ENCODE data around the gene CXCL14. TPM values are rescaled to one million over a fixed set of nuclear protein-coding genes. Genes with fewer than 3 reads are reported as not detected.

The CXCL14 gene
- total RNA-seq, 2 donors from 2014 or later = 2.2 to 2.4 TPM

DNA sequence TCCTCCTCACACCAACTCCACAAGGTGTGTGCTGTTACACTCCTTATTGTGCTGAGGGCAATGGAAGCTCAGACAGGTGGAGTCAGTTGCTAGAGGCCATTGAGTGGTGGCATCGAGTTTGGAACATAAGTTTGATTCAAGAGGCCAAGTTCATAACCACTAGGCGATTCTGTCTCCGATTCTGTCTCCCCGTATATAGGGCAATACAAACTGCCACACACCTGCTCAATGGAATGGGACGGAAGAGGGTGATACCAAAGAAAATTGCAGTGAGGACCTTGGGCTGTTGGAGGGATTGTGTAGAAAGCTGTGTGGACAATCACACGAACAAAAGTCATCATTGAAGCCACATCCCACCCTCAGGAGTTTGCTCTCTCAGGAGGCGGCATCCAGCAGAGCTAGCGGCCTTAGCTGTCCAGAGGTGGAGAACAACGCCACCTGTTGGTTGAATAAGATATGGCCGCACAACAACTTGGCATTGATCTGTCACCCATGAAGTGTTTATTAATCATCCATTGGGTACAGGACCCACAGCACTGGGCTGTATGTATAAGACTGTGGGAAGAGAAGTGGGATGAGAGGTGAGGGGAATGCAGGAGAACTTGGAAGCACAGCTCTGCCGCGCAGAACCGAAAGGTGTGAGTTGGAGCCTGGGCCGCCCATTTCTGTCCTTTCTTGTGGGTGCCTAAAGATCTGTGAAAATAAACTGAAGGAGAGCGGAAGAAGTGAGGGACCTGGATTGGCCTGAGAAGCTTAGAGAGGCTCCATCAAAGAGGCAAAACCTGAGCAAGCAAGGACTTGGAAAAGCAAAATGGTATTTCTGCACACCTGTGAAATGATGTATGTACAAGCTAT is 27.0 kb downstream of the CXCL14 start:
- Histone ChIP-seq H3K27ac (no peak overlapping the region), H3K4me3 (no peak overlapping the region), H3K27me3 (replicated peaks; ENCODE audit: insufficient read depth) (peaks cover 3% of the 10 kb centered on the region), H3K9me3 (no peaks in the 10 kb centered on the region), H3K4me1 (replicated peaks) (no peaks in the 10 kb centered on the region), H3K36me3 (no peaks in the 10 kb centered on the region)
- intact Hi-C loops (cut with DNase I) = no loop called here
- TF ChIP-seq, protein P1, sequence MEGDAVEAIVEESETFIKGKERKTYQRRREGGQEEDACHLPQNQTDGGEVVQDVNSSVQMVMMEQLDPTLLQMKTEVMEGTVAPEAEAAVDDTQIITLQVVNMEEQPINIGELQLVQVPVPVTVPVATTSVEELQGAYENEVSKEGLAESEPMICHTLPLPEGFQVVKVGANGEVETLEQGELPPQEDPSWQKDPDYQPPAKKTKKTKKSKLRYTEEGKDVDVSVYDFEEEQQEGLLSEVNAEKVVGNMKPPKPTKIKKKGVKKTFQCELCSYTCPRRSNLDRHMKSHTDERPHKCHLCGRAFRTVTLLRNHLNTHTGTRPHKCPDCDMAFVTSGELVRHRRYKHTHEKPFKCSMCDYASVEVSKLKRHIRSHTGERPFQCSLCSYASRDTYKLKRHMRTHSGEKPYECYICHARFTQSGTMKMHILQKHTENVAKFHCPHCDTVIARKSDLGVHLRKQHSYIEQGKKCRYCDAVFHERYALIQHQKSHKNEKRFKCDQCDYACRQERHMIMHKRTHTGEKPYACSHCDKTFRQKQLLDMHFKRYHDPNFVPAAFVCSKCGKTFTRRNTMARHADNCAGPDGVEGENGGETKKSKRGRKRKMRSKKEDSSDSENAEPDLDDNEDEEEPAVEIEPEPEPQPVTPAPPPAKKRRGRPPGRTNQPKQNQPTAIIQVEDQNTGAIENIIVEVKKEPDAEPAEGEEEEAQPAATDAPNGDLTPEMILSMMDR (IDR thresholded peaks at IDR 0.05) = peak; percentile 46 to 93 (median 83)
- no peak for TF ChIP-seq POLR2A (IDR thresholded peaks at IDR 0.05)
- DNase-seq (ENCODE audit: low spot score) = peak; percentile 75
- WGBS = 38% methylated on average over 15 of the region's 15 CpGs

DNA sequence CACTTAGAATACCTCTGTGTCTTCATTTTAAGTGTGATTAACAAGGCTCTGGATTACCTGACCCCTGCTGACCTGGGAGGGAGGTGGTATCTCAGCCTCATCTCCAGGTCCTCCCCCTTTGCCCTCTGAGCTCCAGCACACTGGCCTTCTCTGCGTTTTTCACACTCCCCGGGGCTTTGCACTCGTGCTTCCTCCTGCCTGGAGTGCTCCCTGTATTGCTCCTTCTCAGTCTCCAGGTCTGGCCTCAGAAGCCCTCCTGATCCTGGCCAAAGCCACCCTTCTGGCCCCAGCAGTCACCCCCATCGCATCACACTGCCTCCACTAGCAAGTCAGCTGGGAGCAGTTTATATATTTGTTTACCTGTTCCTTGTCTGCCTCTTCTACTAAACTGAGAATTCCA is 29.4 kb downstream of the CXCL14 start:
- DNase-seq (ENCODE audit: low spot score) = no peak
- 48% methylated on average over 4 of the region's 4 CpGs for WGBS
- TF ChIP-seq POLR2AphosphoS5 (IDR thresholded peaks at IDR 0.05) (no peak), POLR2A (IDR thresholded peaks at IDR 0.05) (no peak)
- TF ChIP-seq, protein P1 (IDR thresholded peaks at IDR 0.05) = no peak
- Histone ChIP-seq H3K27ac (no peak overlapping the region), H3K36me3 (no peaks in the 10 kb centered on the region), H3K4me1 (replicated peaks) (no peaks in the 10 kb centered on the region), H3K9me3 (no peaks in the 10 kb centered on the region), H3K27me3 (replicated peaks; ENCODE audit: insufficient read depth) (peaks cover 5% of the 10 kb centered on the region), H3K4me3 (no peak overlapping the region)
- intact Hi-C loops (cut with DNase I) = no loop called here

DNA sequence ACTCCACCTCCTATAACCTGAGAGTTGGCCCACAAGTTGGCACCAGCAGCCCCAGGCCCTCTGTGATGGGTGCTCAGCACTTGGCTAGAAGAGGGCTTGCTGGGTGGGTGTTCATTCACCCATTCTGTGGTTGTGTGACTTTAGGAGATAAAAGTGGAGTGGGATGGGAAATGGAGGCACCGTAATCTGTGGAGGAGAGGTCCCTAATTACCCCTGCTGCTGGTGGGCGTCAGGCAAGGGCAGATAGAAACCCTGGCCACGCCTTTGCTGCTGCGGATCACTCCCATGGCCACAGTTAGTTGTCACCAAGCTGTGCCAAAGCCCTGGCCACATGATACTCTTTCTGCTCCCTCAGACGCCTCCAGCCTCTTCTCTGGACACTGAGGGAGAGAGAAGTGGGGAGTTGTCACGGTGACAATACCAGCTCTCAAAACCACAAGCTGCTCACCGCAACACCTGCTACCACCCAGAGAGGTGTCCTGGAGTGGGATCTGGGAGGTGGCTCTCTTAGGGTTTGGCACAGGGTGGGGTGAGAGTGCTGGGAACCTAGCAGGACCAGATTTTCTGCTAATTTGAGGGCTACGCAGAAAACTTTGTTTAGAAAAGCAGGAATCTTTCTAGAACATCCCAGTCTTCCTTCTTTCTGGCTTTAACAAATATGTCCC is 31.1 kb downstream of the CXCL14 start:
- Histone ChIP-seq H3K4me1 (replicated peaks) (no peaks in the 10 kb centered on the region), H3K9me3 (no peaks in the 10 kb centered on the region), H3K36me3 (no peaks in the 10 kb centered on the region), H3K27me3 (replicated peaks; ENCODE audit: insufficient read depth) (peaks cover 10% of the 10 kb centered on the region), H3K4me3 (no peak overlapping the region), H3K27ac (no peak overlapping the region)
- intact Hi-C loops (cut with DNase I) = no loop called here
- DNase-seq (ENCODE audit: low spot score) = no peak
- TF ChIP-seq, protein P1 (IDR thresholded peaks at IDR 0.05) = no peak
- TF ChIP-seq POLR2AphosphoS5 (IDR thresholded peaks at IDR 0.05) (no peak), POLR2A (IDR thresholded peaks at IDR 0.05) (no peak)
- 64% methylated on average over 8 of the region's 8 CpGs for WGBS

DNA sequence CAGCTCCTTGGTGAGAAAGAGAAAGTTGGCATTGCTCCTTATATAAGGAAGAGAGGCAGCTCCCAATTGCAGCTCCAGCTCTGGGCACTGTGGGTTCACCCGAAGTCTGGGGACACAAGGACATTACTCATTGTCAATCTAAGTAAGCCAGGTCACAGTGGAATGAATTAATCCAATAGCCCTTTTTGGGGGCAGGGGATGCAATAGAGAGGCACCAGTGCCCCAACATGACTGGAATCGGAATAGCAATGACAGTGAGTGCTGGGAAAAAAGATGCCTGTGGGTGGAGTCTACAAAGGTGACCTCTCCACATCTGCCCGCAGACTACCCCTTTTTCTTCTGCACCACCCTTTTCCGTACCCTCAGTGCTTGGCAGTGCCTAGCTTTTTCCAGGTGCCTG is 31.9 kb downstream of the CXCL14 start:
- H3K9me3 ChIP-seq = no peaks in the 10 kb centered on the region
- no peak overlapping the region for H3K27ac ChIP-seq
- no peak for DNase-seq (ENCODE audit: low spot score)
- no peak for TF ChIP-seq POLR2A (IDR thresholded peaks at IDR 0.05)
- no peak for TF ChIP-seq POLR2AphosphoS5 (IDR thresholded peaks at IDR 0.05)
- TF ChIP-seq, protein P1 (IDR thresholded peaks at IDR 0.05) = no peak
- no peak overlapping the region for H3K4me3 ChIP-seq
- H3K36me3 ChIP-seq = no peaks in the 10 kb centered on the region
- peaks cover 14% of the 10 kb centered on the region for H3K27me3 ChIP-seq (replicated peaks; ENCODE audit: insufficient read depth)
- 77% methylated on average over 4 of the region's 4 CpGs for WGBS
- no peaks in the 10 kb centered on the region for H3K4me1 ChIP-seq (replicated peaks)
- intact Hi-C loops (cut with DNase I) = no loop called here
